ENCODE measurements around the gene PFAS.

Gene PFAS

DNA sequence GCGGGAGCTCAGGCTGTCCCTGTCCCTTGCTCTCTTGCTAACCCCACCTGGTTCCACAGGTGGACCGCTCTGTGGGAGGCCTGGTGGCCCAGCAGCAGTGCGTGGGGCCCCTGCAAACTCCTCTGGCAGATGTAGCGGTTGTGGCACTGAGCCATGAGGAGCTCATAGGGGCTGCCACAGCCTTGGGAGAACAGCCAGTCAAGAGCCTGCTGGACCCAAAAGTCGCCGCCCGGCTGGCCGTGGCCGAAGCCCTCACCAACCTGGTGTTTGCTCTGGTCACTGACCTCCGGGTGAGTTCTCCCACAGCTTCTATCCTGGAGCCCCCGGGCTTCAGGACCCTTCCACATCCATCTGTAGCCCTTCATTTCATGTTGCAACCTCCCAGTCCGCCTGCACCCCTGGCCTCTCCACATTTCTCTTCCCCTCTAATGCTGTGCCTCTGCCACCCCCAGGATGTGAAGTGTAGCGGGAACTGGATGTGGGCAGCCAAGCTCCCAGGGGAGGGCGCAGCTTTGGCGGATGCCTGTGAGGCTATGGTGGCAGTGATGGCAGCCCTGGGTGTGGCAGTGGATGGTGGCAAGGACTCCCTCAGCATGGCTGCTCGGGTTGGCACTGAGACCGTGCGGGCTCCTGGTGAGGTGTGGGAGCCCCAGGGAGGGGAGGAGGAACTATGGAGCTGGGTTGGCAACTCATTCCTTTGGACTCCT is 15.9 kb downstream of the PFAS start:
- DNase-seq: no peak

GRCh38 chr17:8266648-8267479 is 17.8 kb downstream of the PFAS start:
- no peak for DNase-seq

DNA sequence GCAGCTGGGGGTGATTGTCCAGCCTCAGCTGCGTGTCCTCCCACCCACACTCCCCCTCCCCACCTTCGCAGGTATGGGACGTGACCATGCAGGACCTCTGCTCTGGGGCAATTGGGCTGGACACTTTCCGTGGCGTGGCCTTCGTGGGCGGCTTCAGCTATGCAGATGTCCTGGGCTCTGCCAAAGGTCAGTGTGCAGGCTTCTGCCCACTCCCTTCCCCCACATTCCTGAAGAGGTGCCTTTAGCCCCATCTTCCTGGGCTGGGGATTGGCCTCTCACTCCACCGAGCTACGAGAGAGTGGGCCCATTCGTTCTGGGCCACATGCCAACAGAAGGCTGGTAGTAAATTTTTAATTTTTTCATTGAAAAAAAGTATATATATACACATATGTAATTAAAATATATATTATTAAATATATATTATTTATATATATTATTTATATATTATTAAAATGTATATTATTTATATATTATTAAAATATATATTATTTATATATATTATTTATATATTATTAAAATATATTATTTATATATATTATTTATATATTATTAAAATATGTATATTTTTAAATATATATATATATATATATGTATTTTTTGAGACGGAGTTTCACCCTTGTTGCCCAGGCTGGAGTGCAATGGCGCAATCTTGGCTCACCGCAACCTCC is 18.5 kb downstream of the PFAS start:
- DNase-seq: no peak

GRCh38 chr17:8268550-8269298 is 19.6 kb downstream of the PFAS start:
- no peak for DNase-seq

- DNase-seq: no peak
Measured at GRCh38 chr17:8272421-8272820, 23.3 kb downstream of the PFAS start.

- DNase-seq: no peak
Measured at GRCh38 chr17:8273884-8274444, 24.9 kb downstream of the PFAS start.

GRCh38 chr17:8274816-8275215 is 25.7 kb downstream of the PFAS start:
- no peak for DNase-seq

DNA sequence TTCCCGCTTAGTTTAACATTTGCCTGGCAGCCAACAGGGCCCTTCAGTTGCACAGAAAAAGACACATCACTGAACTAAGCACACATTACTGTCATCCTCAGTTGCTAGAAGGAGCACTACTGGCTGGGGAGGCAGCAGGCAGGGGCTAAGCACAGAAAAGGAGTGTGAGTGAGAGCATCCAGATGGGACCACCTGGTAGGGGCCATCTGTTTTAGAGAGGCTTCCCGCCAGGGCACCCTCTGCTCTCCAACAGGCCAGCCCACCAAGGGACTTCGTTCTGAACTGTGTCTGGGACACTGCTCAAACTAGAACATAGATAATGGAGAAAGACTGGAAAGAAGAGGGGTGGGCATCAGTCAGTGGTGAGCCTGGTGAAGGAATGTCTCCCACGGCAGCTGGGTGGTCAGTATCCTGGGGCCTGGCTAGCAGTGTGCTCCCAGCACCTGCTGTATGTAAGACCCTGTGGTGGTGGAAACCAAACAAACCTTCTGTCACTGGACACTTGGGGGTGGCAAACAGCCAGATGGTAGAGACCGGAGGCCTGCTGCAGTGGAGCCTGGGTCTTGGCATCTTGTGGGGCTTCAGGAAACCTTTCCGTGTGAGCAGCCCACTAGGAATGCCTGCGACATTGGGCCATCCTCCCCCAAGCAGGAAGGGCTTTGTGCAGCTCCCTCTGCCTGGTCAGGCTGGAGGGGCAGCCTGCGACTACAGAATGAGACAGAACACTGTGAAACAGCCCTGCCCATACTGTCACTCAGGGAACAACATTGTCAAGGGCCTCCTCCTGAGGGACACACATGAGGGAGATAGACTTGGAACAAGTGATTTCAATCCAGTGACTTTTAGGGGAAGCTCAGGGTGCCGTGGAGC is 26.6 kb downstream of the PFAS start:
- DNase-seq: no peak

GRCh38 chr17:8277317-8277716 is 28.2 kb downstream of the PFAS start:
- no peak for DNase-seq

GRCh38 chr17:8282345-8282744 is 33.3 kb downstream of the PFAS start:
- DNase-seq: no peak

DNA sequence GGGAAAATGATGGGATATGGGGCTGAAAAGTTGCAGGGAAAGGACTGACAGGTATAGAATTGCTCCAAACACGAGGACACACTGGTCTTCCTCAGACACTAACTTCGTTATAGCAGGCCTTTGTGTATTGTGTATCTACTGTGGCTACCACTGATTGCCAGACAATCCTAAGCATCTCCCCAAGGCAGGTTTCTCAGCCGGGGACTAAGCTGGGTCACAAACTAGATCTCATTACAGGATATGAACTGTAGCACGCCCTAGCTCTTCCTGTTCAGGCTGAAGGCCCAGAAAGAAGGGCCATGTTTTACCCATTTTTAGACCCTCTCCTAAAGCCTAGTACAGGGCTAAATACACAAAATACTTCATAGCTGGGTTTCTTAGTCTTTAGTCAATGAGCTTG is 34.3 kb downstream of the PFAS start:
- no peak for DNase-seq

- DNase-seq: no peak
Measured at GRCh38 chr17:8284126-8284525, 35.0 kb downstream of the PFAS start.

GRCh38 chr17:8285270-8286181 is 36.4 kb downstream of the PFAS start:
- DNase-seq: no peak

DNA sequence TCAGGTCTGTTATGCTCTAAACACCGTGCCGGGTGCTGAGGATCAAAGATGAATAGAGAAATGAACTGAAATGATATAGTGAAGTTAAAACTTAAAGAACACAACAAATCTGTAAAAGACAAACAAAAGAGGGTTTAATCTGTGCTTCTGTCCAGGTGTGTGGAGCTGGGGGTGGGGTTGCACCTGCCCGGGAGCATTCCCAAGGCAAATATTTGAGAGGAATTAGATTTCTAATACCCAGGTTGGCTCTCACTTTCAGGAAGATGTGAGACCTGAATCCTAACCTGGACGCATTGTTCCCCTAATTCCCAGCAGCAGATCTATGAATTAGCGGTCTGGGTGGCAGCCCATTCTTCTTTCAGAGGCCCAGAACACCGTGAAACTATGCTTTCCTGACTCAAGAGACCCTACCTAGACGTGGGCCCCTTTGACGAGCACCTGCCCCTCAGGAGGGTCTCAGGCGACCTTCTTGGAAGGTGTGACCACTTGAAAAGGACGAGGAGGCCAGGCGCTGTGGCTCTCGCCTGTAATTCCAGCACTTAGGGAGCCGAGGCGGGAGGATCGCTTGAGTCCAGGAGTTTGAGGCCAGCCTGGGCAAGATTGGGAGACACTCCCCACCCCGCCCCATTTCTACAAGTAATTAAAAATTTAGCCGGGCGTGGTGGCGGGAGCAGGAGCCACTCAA is 38.7 kb downstream of the PFAS start:
- peak in 2 of 56 donors; percentile 28 to 35 for DNase-seq

GRCh38 chr17:8288336-8289102 is 39.4 kb downstream of the PFAS start, which contains the start of gene RANGRF:
Gene RANGRF, plus strand, starts transcription at chr17:8288670. Its CDS starts 119 bp downstream, at chr17:8288789.
- DNase-seq: peak; percentile 55 to 94 (median 82)

DNA sequence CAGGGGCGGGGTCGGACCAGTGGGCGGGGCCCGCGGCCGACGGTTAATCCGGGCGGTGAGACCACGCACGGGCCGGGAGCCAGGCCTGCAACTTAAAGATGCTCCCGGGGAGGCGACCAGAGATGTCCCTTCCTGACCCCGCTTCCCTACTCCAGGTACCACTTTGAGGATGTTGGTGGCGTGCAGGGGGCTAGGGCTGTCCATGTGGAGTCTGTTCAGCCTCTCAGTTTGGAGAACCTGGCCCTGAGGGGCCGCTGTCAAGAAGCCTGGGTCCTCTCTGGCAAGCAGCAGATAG is 40.0 kb downstream of the PFAS start:
- no peak for DNase-seq

DNA sequence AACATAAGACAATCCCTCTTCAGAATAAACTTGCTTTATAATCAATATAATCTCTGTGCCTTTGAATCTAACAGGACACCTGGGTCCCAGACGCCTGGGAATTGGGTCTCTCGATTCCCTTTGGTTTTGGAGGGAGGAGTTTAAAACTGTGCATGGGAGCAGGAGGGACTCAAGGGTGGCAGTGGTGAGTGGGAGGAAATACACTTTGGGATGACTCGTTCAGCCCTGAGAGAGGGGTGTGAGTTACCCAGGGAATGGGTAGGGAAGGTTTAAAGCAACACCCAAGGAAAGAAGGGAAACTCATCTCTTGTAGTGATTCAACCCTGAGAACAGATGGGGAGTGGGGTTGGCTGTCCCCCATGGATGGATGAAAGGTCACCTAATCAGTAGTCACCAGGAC is 41.0 kb downstream of the PFAS start:
- DNase-seq: no peak

All from nucleus accumbens (tissue), 56 donors.